Naive thymus-derived CD8-positive, alpha-beta T cell (primary cell): ENCODE data around the gene MFRP. TPM values are rescaled to one million over a fixed set of nuclear protein-coding genes. Genes with fewer than 3 reads are reported as not detected.

Experiments used
- ATAC-seq, 2 donors: fragments of 150-1000 bp; cut with Tn5 transposase in 1 of 2; sonication (Bioruptor Pico), chemical (Tn5 transposase) in 1 of 2; 1 replicate in 1 of 2; 2 replicates in 1 of 2; pipeline ENCODE4 v1.10.0; 2021; ENCODE audit warnings: mild to moderate bottlenecking in 2 of 2, moderate library complexity in 2 of 2
- POLR2A ChIA-PET: fragments of 350-600 bp; sonication (Branson Sonifier 250); formaldehyde crosslinking; loops from one replicate; lab custom pipeline; 2021; ENCODE audit warnings: antibody characterized with exemption; lab: Charles Lee
- DNase-seq, 10 donors: peaks; one replicate each; pipeline versions ENCODE4 v3.0.0 to v3.0.0-alpha.2; 2020 to 2022
- H3K27ac Mint-ChIP-seq, 10 donors: one replicate each; pipeline ENCODE4 v1.8.0; 2020 to 2022; ENCODE audit warnings: mild to moderate bottlenecking in 10 of 10, mixed read lengths in 10 of 10, moderate library complexity in 4 of 10, inconsistent platforms in 1 of 10
- H3K27me3 Mint-ChIP-seq, 5 donors: one replicate each; pipeline ENCODE4 v1.8.0; 2021 to 2022; ENCODE audit warnings: mixed read lengths in 5 of 5
- H3K36me3 Mint-ChIP-seq, 3 donors: one replicate each; pipeline ENCODE4 v1.8.0; 2020 to 2022; ENCODE audit warnings: mixed read lengths in 3 of 3, mild to moderate bottlenecking in 2 of 3, inconsistent platforms in 1 of 3
- H3K4me1 Mint-ChIP-seq, 4 donors: one replicate each; pipeline ENCODE4 v1.8.0; 2021 to 2022; ENCODE audit warnings: mixed read lengths in 4 of 4
- H3K4me3 Mint-ChIP-seq, 10 donors: one replicate each; pipeline ENCODE4 v1.8.0; 2020 to 2022; ENCODE audit warnings: mild to moderate bottlenecking in 10 of 10, mixed read lengths in 10 of 10, moderate library complexity in 6 of 10, inconsistent platforms in 1 of 10
- H3K9me3 Mint-ChIP-seq, 9 donors: one replicate each; pipeline ENCODE4 v1.8.0; 2020 to 2022; ENCODE audit warnings: mixed read lengths in 9 of 9, mild to moderate bottlenecking in 3 of 9, inconsistent platforms in 1 of 9, moderate library complexity in 1 of 9
- polyA plus RNA-seq, 3 donors: library from polyadenylated mRNA; unstranded; fragments of 300-500 nt; fragmentation: Illumina TruSeq; gene quantifications; one replicate each; pipeline ENCODE4 v1.2.3, GENCODE V29; 2021
- total RNA-seq, 8 experiments: library from RNA in 2 of 8; stranded (reverse) in 2 of 8; gene quantifications; one replicate each; pipeline ENCODE4 v1.2.3 and lab custom pipeline; 2021 to 2026

The MFRP gene
- total and polyA plus RNA-seq, 5 experiments from 2014 or later = not detected

- DNase-seq (no peak), ATAC-seq (no peak)
- POLR2A ChIA-PET = no interaction called here
- Mint-ChIP-seq H3K27ac (no peak overlapping the region), H3K27me3 (peaks cover 0 to 44% (median 30%) of the 10 kb centered on the region in 5 donors), H3K36me3 (no peaks in the 10 kb centered on the region), H3K4me3 (no peak overlapping the region), H3K9me3 (no peaks in the 10 kb centered on the region), H3K4me1 (peaks cover 0 to 5% (median 2%) of the 10 kb centered on the region in 4 donors)
Observed at GRCh38 chr11:119347242-119347641, 737 bp upstream of the MFRP start.

DNA sequence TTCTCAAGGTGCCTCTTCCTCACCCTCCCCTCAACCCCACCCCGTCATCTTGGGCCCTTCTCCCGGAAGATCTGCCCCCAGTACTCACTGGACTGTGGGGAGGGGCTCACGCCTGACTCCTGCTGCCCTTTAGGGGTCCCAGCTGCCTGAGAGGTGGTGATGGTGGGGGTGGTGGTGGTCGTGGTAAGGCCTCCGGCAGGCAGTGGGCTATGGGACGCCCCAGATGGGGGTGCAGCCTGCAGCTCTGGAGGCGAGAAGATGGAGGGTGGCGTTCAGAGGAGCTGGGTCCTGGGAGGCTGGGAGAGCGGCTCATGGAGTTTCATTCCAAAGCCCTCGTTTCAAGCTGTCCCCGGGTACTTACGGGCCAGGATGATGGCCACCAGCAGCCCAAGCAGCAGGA, 820 bp downstream of the MFRP start:
- no peak for ATAC-seq
- Mint-ChIP-seq H3K4me3 (no peak overlapping the region), H3K4me1 (peaks cover 8 to 13% (median 9%) of the 10 kb centered on the region in 4 donors), H3K36me3 (no peaks in the 10 kb centered on the region), H3K27ac (no peak overlapping the region), H3K9me3 (no peaks in the 10 kb centered on the region), H3K27me3 (peaks cover 6 to 44% (median 28%) of the 10 kb centered on the region in 5 donors)
- no peak for DNase-seq
- POLR2A ChIA-PET = no interaction called here

DNA sequence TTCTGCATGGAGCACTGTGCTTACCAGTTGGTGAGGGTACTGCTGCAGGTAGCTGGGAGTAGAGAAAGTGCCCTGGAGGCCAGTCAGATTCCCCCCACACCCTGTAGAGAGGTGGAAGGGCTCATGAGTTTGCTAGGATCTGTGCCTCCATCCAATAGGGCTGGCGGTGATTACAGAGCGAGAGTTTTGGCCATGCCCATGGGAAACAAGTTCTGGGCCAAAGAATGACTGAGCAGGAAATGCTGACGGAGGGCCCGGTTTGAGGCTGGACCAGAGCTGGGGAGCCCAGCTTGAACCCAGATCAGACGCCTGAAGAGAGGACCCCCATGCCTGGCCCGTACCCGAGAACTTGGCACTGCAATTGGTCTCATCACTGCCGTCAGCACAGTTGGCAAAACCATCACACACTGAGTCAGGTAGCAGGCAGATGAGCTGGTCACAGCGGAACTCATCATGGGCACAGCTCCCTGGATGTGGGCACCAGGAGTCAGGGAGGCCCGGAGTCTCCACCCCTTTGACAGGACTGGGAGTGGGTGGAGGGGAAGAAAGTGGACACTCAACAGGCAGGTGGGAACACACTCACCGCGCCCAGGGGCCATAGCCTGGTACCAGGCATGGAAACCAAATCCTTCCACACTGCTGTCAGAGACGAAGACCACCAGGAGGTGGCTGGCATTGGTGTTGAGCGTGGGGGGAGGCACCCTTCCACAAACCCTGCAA, 2.1 kb downstream of the MFRP start:
- no peaks in the 10 kb centered on the region for H3K36me3 Mint-ChIP-seq
- no peak overlapping the region for H3K4me3 Mint-ChIP-seq
- no peaks in the 10 kb centered on the region for H3K9me3 Mint-ChIP-seq
- no peak overlapping the region for H3K27ac Mint-ChIP-seq
- POLR2A ChIA-PET = no interaction called here
- H3K27me3 Mint-ChIP-seq = peaks cover 6 to 47% (median 28%) of the 10 kb centered on the region in 5 donors
- H3K4me1 Mint-ChIP-seq = peaks cover 6 to 12% (median 9%) of the 10 kb centered on the region in 4 donors
- DNase-seq (no peak), ATAC-seq (no peak)

DNA sequence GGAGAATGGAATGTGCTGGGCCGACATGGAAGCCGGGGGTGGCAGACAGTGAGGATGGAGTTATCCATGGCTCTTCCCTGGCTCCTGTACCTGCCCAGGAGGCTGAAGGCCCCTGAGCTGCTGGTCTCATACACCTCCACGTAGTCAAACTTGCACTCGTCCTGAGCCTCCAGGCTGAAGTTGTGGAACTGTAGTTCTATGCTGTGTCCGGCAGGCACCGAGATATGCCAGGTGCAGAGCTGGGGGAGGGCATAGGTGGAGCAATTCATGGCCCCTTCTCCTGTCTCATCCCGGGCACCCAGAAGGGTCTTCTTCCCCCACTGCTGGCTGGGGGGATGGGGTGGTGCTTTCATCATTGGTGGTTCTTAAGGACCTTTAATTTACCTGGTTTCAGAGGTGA, 2.8 kb downstream of the MFRP start:
- peaks cover 0 to 3% (median 0%) of the 10 kb centered on the region in 3 donors for H3K36me3 Mint-ChIP-seq
- POLR2A ChIA-PET = no interaction called here
- H3K9me3 Mint-ChIP-seq = no peaks in the 10 kb centered on the region
- DNase-seq (no peak), ATAC-seq (no peak)
- H3K27ac Mint-ChIP-seq = no peak overlapping the region
- H3K27me3 Mint-ChIP-seq = peaks cover 8 to 55% (median 35%) of the 10 kb centered on the region in 5 donors
- H3K4me1 Mint-ChIP-seq = peaks cover 8 to 19% (median 14%) of the 10 kb centered on the region in 4 donors
- no peak overlapping the region for H3K4me3 Mint-ChIP-seq

- no peak overlapping the region for H3K4me3 Mint-ChIP-seq
Observed at GRCh38 chr11:119342362-119343130, 4.0 kb downstream of the MFRP start.

DNA sequence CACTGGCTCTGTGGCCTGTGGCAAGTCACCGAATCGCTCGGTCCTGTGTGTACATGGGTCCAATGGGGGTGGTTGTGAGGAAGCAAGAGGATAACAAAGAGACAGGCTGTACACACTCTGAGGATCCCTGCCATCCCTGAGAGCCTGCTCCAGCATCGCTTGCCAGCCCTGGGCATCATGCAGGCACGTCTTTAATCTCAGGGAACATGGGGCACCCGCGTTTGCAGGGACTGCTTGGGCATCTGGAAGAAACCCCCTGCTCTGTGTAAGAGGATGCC, 4.5 kb downstream of the MFRP start:
- Mint-ChIP-seq H3K4me3 (no peak overlapping the region), H3K27ac (peak overlapping the region in 1 of 10 donors; percentile 33), H3K4me1 (peaks cover 10 to 36% (median 23%) of the 10 kb centered on the region in 4 donors), H3K27me3 (peaks cover 9 to 53% (median 33%) of the 10 kb centered on the region in 5 donors), H3K9me3 (no peaks in the 10 kb centered on the region), H3K36me3 (peaks cover 0 to 8% (median 2%) of the 10 kb centered on the region in 3 donors)
- ATAC-seq (no peak), DNase-seq (no peak)
- POLR2A ChIA-PET = no interaction called here

More at GRCh38 chr11:119342362-119343130, 4.0 kb downstream of the MFRP start:
- H3K36me3 Mint-ChIP-seq = peaks cover 0 to 8% (median 2%) of the 10 kb centered on the region in 3 donors
- H3K9me3 Mint-ChIP-seq = no peaks in the 10 kb centered on the region
- DNase-seq (no peak), ATAC-seq (no peak)
- peaks cover 10 to 30% (median 19%) of the 10 kb centered on the region in 4 donors for H3K4me1 Mint-ChIP-seq
- H3K27ac Mint-ChIP-seq = peak overlapping the region in 1 of 10 donors; percentile 33
- peaks cover 9 to 59% (median 39%) of the 10 kb centered on the region in 5 donors for H3K27me3 Mint-ChIP-seq
- POLR2A ChIA-PET = no interaction called here

- POLR2A ChIA-PET = interaction anchor here (1.0 to 1.4 kb wide), 2 partner anchors 28 to 40 kb away, joined by 3 read pairs; no protein-coding TSS in a partner anchor
- no peaks in the 10 kb centered on the region for H3K9me3 Mint-ChIP-seq
- peaks cover 10 to 41% (median 27%) of the 10 kb centered on the region in 4 donors for H3K4me1 Mint-ChIP-seq
- H3K4me3 Mint-ChIP-seq = peak overlapping the region in 8 of 10 donors; percentile 5 to 66 (median 38)
- H3K36me3 Mint-ChIP-seq = peaks cover 0 to 9% (median 3%) of the 10 kb centered on the region in 3 donors
- DNase-seq (no peak), ATAC-seq (peak; percentile 25 to 37)
- H3K27ac Mint-ChIP-seq = peak overlapping the region in 3 of 10 donors; percentile 16 to 75 (median 17)
- H3K27me3 Mint-ChIP-seq = peaks cover 9 to 47% (median 28%) of the 10 kb centered on the region in 5 donors
Observed at GRCh38 chr11:119341222-119342022, 5.1 kb downstream of the MFRP start.

DNA sequence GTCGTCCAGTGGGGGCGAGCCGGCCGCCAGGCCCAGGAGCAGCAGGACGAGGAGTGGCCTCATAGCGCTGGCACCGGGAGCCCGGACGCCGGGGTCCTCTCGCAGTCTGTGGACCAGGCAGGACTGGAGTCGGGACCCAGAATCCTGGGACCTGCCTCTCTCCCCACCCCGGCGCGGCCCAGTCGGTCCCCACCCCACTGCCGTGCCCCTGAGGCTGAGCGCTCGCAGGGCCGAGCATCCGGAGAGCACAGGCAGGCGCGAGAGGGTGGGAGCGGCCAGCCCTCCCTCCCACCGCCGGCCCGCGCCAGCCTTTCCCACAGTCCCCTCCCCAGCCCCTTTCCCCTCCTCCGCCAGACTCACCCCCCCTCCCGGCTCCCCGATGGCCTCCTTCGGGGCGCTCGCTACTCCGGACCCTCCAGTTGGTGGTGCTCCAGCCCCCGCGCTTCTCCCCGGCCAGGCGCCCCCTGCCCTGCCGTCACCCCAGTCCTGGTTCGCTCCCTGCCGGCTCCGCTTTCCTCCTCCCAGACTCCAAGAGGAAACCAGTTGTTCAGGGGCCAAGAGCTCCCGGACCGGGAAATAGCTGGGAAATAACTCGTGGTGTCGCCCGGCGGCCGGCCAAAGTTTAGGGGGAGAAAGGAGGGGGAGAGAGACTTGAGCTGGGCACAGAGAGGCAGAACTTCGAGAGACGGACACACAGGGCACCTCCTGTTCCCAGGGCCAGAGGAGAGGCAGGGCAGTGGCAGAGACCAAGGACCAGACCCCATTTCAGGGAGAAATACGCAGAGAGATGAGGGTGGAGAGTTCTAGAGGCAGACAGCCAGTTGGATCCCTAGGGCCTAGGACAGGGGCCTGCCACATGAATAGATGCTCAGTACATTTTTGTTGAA, 5.9 kb downstream of the MFRP start, which contains the start of gene C1QTNF5:
Gene C1QTNF5 (minus strand): TSS at position 549 of the 887 bp plus-strand sequence. CDS start 486 bp downstream, at position 63.
- H3K4me3 Mint-ChIP-seq = peak within 1 kb of the TSS; percentile 5 to 66 (median 34)
- peak within 1 kb of the TSS in 3 of 10 donors; percentile 16 to 75 (median 17) for H3K27ac Mint-ChIP-seq
- DNase-seq (peak in 1 of 10 donors; percentile 61), ATAC-seq (peak in 1 of 2 donors; percentile 36)
- peaks cover 9 to 47% (median 28%) of the 10 kb centered on the region in 5 donors for H3K27me3 Mint-ChIP-seq
- peaks cover 0 to 10% (median 3%) of the 10 kb centered on the region in 3 donors for H3K36me3 Mint-ChIP-seq
- no peaks in the 10 kb centered on the region for H3K9me3 Mint-ChIP-seq
- POLR2A ChIA-PET = interaction anchor here (1.0 to 1.4 kb wide), 2 partner anchors 27 to 40 kb away, joined by 3 read pairs; no protein-coding TSS in a partner anchor
- H3K4me1 Mint-ChIP-seq = peaks cover 14 to 50% (median 32%) of the 10 kb centered on the region in 4 donors

- H3K27ac Mint-ChIP-seq = no peak overlapping the region
- peaks cover 9 to 47% (median 24%) of the 10 kb centered on the region in 5 donors for H3K27me3 Mint-ChIP-seq
- DNase-seq (peak in 2 of 10 donors; percentile 48 to 61), ATAC-seq (peak in 1 of 2 donors; percentile 26)
- H3K9me3 Mint-ChIP-seq = no peaks in the 10 kb centered on the region
- POLR2A ChIA-PET = interaction anchor here (1.4 kb wide), 1 partner anchor 41 kb away, joined by 3 read pairs; no protein-coding TSS in a partner anchor
- H3K4me3 Mint-ChIP-seq = peak overlapping the region in 9 of 10 donors; percentile 26 to 77 (median 63)
- H3K36me3 Mint-ChIP-seq = peaks cover 0 to 10% (median 3%) of the 10 kb centered on the region in 3 donors
- H3K4me1 Mint-ChIP-seq = peaks cover 15 to 58% (median 40%) of the 10 kb centered on the region in 4 donors
Observed at GRCh38 chr11:119339589-119340334, 6.7 kb downstream of the MFRP start.

DNA sequence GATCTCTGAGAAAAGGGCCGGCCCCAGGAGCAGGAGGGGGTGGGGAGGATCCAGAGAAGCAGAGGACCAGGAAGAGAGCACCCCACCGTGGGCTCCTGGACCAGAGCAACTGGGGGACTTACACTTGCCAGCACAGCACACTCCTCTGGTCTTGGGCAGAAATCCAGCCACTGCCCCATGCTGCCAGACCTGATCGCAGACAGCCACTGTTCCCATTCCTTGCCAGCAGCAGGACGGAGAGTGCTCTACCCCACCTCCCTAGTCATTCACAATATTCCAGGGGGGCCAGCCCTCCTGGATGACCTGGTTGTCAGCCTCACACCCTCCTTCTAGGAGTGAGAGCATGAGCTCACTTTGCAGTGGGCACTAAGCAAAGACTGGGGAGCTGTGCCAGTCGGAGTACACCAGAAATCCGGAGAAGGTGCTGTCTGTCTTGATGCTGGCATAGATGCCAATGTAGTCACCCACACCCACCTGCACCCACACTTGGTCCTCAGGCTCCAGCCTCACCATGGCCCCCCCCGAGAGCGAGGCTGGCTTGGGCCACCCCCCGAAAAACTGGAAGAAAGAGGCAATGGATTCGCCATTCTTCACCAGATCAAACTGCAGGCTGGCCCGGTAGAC, 7.4 kb downstream of the MFRP start:
- H3K27me3 Mint-ChIP-seq = peaks cover 9 to 47% (median 24%) of the 10 kb centered on the region in 5 donors
- DNase-seq (peak in 1 of 10 donors; percentile 54), ATAC-seq (no peak)
- H3K9me3 Mint-ChIP-seq = no peaks in the 10 kb centered on the region
- H3K27ac Mint-ChIP-seq = peak overlapping the region in 1 of 10 donors; percentile 25
- peaks cover 17 to 60% (median 45%) of the 10 kb centered on the region in 4 donors for H3K4me1 Mint-ChIP-seq
- H3K4me3 Mint-ChIP-seq = peak overlapping the region in 9 of 10 donors; percentile 26 to 77 (median 64)
- POLR2A ChIA-PET = interaction anchor here (1.0 kb wide), 1 partner anchor 133 kb away, joined by 3 read pairs; the partner anchor contains the start of gene CBL
- peaks cover 0 to 10% (median 3%) of the 10 kb centered on the region in 3 donors for H3K36me3 Mint-ChIP-seq
